CD4-positive, alpha-beta T cell treated with Interleukin-4 for 4 hours (primary cell): ENCODE results near the gene PDX1.

Experiments
- DNase-seq: peaks from one replicate; pipeline ENCODE4 v3.0.0-alpha.2; 2020

Gene PDX1

GRCh38 chr13:27919934-27920676 lies at the start of gene PDX1:
Gene PDX1, plus strand, starts transcription at chr13:27920000. Its CDS starts 139 bp downstream, at chr13:27920139.
- DNase-seq, result no peak

GRCh38 chr13:27878274-27878673 lies 41.5 kb upstream of the PDX1 start:
- DNase-seq, result no peak

GRCh38 chr13:27889471-27889870 lies 30.3 kb upstream of the PDX1 start:
- DNase-seq, result no peak

GRCh38 chr13:27896726-27897125 lies 23.1 kb upstream of the PDX1 start:
- no peak for DNase-seq

- DNase-seq, result no peak
These were observed 15.1 kb upstream of the PDX1 start for GRCh38 chr13:27904719-27905118.

GRCh38 chr13:27905650-27906049 lies 14.2 kb upstream of the PDX1 start:
- no peak for DNase-seq

- DNase-seq, result no peak
These were observed 12.5 kb upstream of the PDX1 start for GRCh38 chr13:27907121-27907787.

GRCh38 chr13:27909378-27909777 lies 10.4 kb upstream of the PDX1 start:
- no peak for DNase-seq

- no peak for DNase-seq
These were observed 8.3 kb upstream of the PDX1 start for GRCh38 chr13:27911521-27911920.

- DNase-seq, result no peak
These were observed 6.6 kb upstream of the PDX1 start for GRCh38 chr13:27913160-27913559.

- DNase-seq, result no peak
These were observed 4.2 kb upstream of the PDX1 start for GRCh38 chr13:27915301-27916207.

GRCh38 chr13:27917121-27917947 lies 2.5 kb upstream of the PDX1 start:
- no peak for DNase-seq

GRCh38 chr13:27918041-27918917 lies 1.5 kb upstream of the PDX1 start:
- DNase-seq, result no peak

- DNase-seq, result no peak
These were observed 712 bp upstream of the PDX1 start for GRCh38 chr13:27918918-27919658.

GRCh38 chr13:27919659-27919933 lies 204 bp upstream of the PDX1 start:
- no peak for DNase-seq

GRCh38 chr13:27920677-27921420 lies 1.0 kb downstream of the PDX1 start:
- DNase-seq, result no peak

GRCh38 chr13:27921421-27921960 lies 1.7 kb downstream of the PDX1 start:
- no peak for DNase-seq

- no peak for DNase-seq
These were observed 2.4 kb downstream of the PDX1 start for GRCh38 chr13:27921961-27922882.
